Colonic mucosa (tissue), 4 donors: Measurements from ENCODE around the gene OR5B3. TPM values are rescaled to one million over a fixed set of nuclear protein-coding genes. Genes with fewer than 3 reads are reported as not detected.

Experiments
- DNase-seq: peaks from one replicate; pipeline ENCODE4 v3.0.0-alpha.2; 2020
- H3K27ac ChIP-seq: fragments of 200-600 bp; one replicate; pipeline ENCODE4 v1.8.0; 2021
- H3K27me3 ChIP-seq: fragments of 200-600 bp; one replicate; pipeline ENCODE4 v1.8.0; 2021
- H3K36me3 ChIP-seq: fragments of 200-600 bp; one replicate; pipeline ENCODE4 v1.8.0; 2021
- H3K4me1 ChIP-seq: fragments of 200-600 bp; one replicate; pipeline ENCODE4 v1.8.0; 2021; ENCODE audit warnings: mild to moderate bottlenecking
- H3K4me3 ChIP-seq: fragments of 200-600 bp; one replicate; pipeline ENCODE4 v1.8.0; 2021
- H3K9ac ChIP-seq, 2 donors: one replicate each; pipeline ENCODE4 v1.7.0; 2013; ENCODE audit warnings: control low read depth in 2 of 2, low read depth in 2 of 2, low read length in 2 of 2
- H3K9me3 ChIP-seq: fragments of 200-600 bp; one replicate; pipeline ENCODE4 v1.8.0; 2021
- intact Hi-C: fragments of 100-400 bp; cut with DNase I; formaldehyde crosslinking; loops from one replicate; pipeline ENCODE4 v1.14.1; 2022
- total RNA-seq, 2 donors: library from RNA; stranded (reverse); fragmentation: NEBNext Ultra II Directional in 1 of 2; extraction: Animal tissue kit (Norgen Biotek cat#: 25700) in 1 of 2; gene quantifications; one replicate each; pipeline ENCODE4 v1.2.1, GENCODE V29; 2021
- TF ChIP-seq, protein P1 (sequence below): fragments of 200-600 bp; IDR thresholded peaks from one replicate; pipeline ENCODE4 v1.8.0; 2022; ENCODE audit warnings: antibody characterized with exemption, mild to moderate bottlenecking
- donor health status: healthy.
- donor health status: DM: no; HTN: no; CAD: no.
- donor health status: DM: no; HTN: no; CAD: no.

Gene OR5B3
- total RNA-seq, 2 donors from 2014 or later, result not detected

DNA sequence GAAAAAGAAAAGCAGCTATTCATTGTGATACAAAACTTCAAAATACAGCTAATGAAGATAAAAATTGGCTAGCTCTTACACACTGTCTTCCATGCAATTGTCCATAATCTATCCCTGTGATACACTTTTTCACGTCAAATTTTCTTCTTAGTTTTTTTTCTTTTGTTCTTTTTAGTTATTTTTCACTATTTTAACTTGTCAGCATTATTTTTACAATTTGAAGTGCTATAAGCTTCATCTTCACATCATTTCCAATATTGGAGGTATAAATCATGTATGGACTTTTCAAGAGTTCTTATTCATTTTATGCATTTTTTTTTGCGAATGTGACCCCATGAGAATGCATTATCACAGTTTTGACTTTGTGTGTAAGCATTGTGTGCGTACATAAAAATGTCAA lies 51.9 kb downstream of the OR5B3 start:
- intact Hi-C loops, result no loop called here
- TF ChIP-seq, protein P1, sequence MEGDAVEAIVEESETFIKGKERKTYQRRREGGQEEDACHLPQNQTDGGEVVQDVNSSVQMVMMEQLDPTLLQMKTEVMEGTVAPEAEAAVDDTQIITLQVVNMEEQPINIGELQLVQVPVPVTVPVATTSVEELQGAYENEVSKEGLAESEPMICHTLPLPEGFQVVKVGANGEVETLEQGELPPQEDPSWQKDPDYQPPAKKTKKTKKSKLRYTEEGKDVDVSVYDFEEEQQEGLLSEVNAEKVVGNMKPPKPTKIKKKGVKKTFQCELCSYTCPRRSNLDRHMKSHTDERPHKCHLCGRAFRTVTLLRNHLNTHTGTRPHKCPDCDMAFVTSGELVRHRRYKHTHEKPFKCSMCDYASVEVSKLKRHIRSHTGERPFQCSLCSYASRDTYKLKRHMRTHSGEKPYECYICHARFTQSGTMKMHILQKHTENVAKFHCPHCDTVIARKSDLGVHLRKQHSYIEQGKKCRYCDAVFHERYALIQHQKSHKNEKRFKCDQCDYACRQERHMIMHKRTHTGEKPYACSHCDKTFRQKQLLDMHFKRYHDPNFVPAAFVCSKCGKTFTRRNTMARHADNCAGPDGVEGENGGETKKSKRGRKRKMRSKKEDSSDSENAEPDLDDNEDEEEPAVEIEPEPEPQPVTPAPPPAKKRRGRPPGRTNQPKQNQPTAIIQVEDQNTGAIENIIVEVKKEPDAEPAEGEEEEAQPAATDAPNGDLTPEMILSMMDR, result no peak

More for the DNA sequence above, 51.9 kb downstream of the OR5B3 start:
- Histone ChIP-seq H3K36me3 (no peaks in the 10 kb centered on the region), H3K27ac (no peak overlapping the region), H3K27me3 (no peaks in the 10 kb centered on the region), H3K9ac (no peak overlapping the region), H3K9me3 (no peaks in the 10 kb centered on the region), H3K4me1 (no peaks in the 10 kb centered on the region), H3K4me3 (no peak overlapping the region)
- DNase-seq, result no peak

Other genes with a start within 250 kb of the OR5B3 start
- gene OR9Q2, start 217.8 kb downstream of the OR5B3 start, total RNA-seq, result not detected
- gene OR1S2, start 202.7 kb downstream of the OR5B3 start, total RNA-seq, result not detected
- gene OR1S1, start 194.2 kb downstream of the OR5B3 start, total RNA-seq, result not detected
- gene OR10Q1, start 178.0 kb downstream of the OR5B3 start, total RNA-seq, result not detected
- not detected for gene OR10W1, start 138.6 kb downstream of the OR5B3 start, total RNA-seq
- not detected for gene OR5B17, start 47.8 kb downstream of the OR5B3 start, total RNA-seq
- not detected for gene OR5B2, start 21.2 kb upstream of the OR5B3 start, total RNA-seq
- not detected for gene OR5B12, start 35.4 kb upstream of the OR5B3 start, total RNA-seq
- gene OR5B21, start 101.2 kb upstream of the OR5B3 start, total RNA-seq, result not detected
- gene LPXN, start 169.0 kb upstream of the OR5B3 start, total RNA-seq, result 1 to 10 TPM; 7.8 to 10.0 TPM
- gene ZFP91, start 172.2 kb upstream of the OR5B3 start, total RNA-seq, result 10 to 100 TPM; 60.9 to 92.0 TPM
- gene CNTF, start 215.8 kb upstream of the OR5B3 start, total RNA-seq, result 1 to 10 TPM; 1.8 to 2.1 TPM